Right lobe of liver (tissue), 6 donors: ENCODE data around the gene ZNF692. TPM values are rescaled to one million over a fixed set of nuclear protein-coding genes. Genes with fewer than 3 reads are reported as not detected.

Source experiments
- ATAC-seq, 4 donors: fragments of 200-7000 bp; cut with Tn5 transposase; one replicate each; pipeline ENCODE4 v1.9.1; 2020; ENCODE audit warnings: mild to moderate bottlenecking in 4 of 4, moderate library complexity in 4 of 4
- DNase-seq, 3 donors: peaks; one replicate each; pipeline ENCODE4 v3.0.0-alpha.2; 2020
- H3K27ac ChIP-seq, 3 donors: fragments of 200-600 bp; one replicate each; pipeline ENCODE4 v1.8.0; 2022
- H3K27me3 ChIP-seq, 2 donors: fragments of 200-600 bp; one replicate each; pipeline ENCODE4 v1.8.0; 2022
- H3K36me3 ChIP-seq, 4 donors: fragments of 200-600 bp; sonication (generic) in 1 of 4; one replicate each; pipeline versions ENCODE4 v1.5.1 to v1.8.0; 2017 to 2022; ENCODE audit warnings: control low read depth in 1 of 4
- H3K4me1 ChIP-seq, 4 donors: fragments of 200-600 bp; sonication (generic) in 1 of 4; one replicate each; pipeline versions ENCODE4 v1.5.1 to v1.8.0; 2017 to 2022; ENCODE audit warnings: control low read depth in 1 of 4
- H3K4me3 ChIP-seq, 3 donors: fragments of 200-600 bp; one replicate each; pipeline ENCODE4 v1.8.0; 2022
- H3K9me3 ChIP-seq, 4 donors: fragments of 200-600 bp; sonication (generic) in 1 of 4; one replicate each; pipeline versions ENCODE4 v1.5.1 to v1.8.0; 2017 to 2022; ENCODE audit warnings: control low read depth in 1 of 4
- CTCF ChIP-seq, 4 donors: fragments of 200-600 bp in 3 of 4; fragments of 450-650 bp in 1 of 4; IDR thresholded peaks; one replicate each; pipeline versions ENCODE4 v1.5.1 to v1.8.0; 2016 to 2022; ENCODE audit warnings: antibody characterized with exemption in 4 of 4, mild to moderate bottlenecking in 2 of 4
- POLR2A ChIP-seq: fragments of 450-650 bp; IDR thresholded peaks from one replicate; pipeline ENCODE4 v1.6.1; 2017; ENCODE audit warnings: antibody characterized with exemption, mild to moderate bottlenecking
- WGBS: methylation state at CpG from one replicate; pipeline ENCODE4 v1.1.6; 2018; ENCODE audit warnings: low coverage, low lambda C conversion rate; ENCODE audit not compliant: insufficient coverage; ENCODE audit errors: missing lambda C conversion rate; 5-methylcytosine and 5-hydroxymethylcytosine counted together
- intact Hi-C, 2 donors: fragments of 100-400 bp; cut with DNase I; formaldehyde crosslinking; loops; one replicate each; pipeline versions ENCODE4 v1.11.2 to v1.14.1; 2022
- total RNA-seq, 6 experiments: library from RNA; depleted of rRNA in 2 of 6; stranded (reverse); fragments of >200 nt in 2 of 6; fragmentation: NEBNext Ultra II Directional in 3 of 6; extraction: Animal tissue kit (Norgen Biotek cat#: 25700) in 3 of 6; gene quantifications; one replicate each; pipeline versions ENCODE4 v1.1.0 to v1.2.4, GENCODE V29; 2016 to 2023
- donor health status: DM: no; HTN: yes; CAD: no.
- donor health status: DM: no; HTN: no; CAD: no.
- donor health status: DM: no; HTN: no; CAD: no.
- donor health status: DM: no; HTN: yes; CAD: no.
- donor health status: DM: no; HTN: yes; CAD: no.

Gene ZNF692
- total RNA-seq, 6 experiments from 2014 or later: 12.2 to 18.3 (median 16.7) TPM

GRCh38 chr1:248881261-248881660 is 22.4 kb upstream of the ZNF692 start:
- H3K27ac ChIP-seq: no peak overlapping the region
- WGBS: 88% methylated on average over 1 of the region's 1 CpG
- ATAC-seq (no peak), DNase-seq (no peak)
- TF ChIP-seq POLR2A (no peak), CTCF (IDR thresholded peaks at IDR 0.05) (no peak)
- no peak overlapping the region for H3K4me3 ChIP-seq
- intact Hi-C loops: no loop called here
- H3K4me1 ChIP-seq: no peaks in the 10 kb centered on the region
- no peaks in the 10 kb centered on the region for H3K36me3 ChIP-seq
- no peaks in the 10 kb centered on the region for H3K27me3 ChIP-seq
- H3K9me3 ChIP-seq: no peaks in the 10 kb centered on the region

- Histone ChIP-seq H3K36me3 (no peaks in the 10 kb centered on the region), H3K27me3 (no peaks in the 10 kb centered on the region), H3K4me3 (peak overlapping the region; percentile 36 to 60 (median 55)), H3K4me1 (peaks cover 0 to 7% (median 0%) of the 10 kb centered on the region in 4 donors), H3K9me3 (no peaks in the 10 kb centered on the region), H3K27ac (peak overlapping the region; percentile 78 to 80 (median 80))
- peak in 1 of 3 donors; percentile 59 for DNase-seq
- no peak for TF ChIP-seq POLR2A
- no peak for TF ChIP-seq CTCF (IDR thresholded peaks at IDR 0.05)
- ATAC-seq: peak; percentile 55 to 75 (median 66)
- 9% methylated on average over 23 of the region's 23 CpGs for WGBS
- intact Hi-C loops: no loop called here
Measured at GRCh38 chr1:248873993-248874533, 15.2 kb upstream of the ZNF692 start.

GRCh38 chr1:248873409-248873992 is 14.6 kb upstream of the ZNF692 start:
- peak overlapping the region; percentile 78 to 80 (median 80) for H3K27ac ChIP-seq
- no peaks in the 10 kb centered on the region for H3K27me3 ChIP-seq
- peak; percentile 91 to 93 (median 91) for DNase-seq
- peak; percentile 50 for TF ChIP-seq POLR2A
- TF ChIP-seq CTCF (IDR thresholded peaks at IDR 0.05): no peak
- 2% methylated on average over 23 of the region's 41 CpGs for WGBS
- intact Hi-C loops: no loop called here
- H3K4me1 ChIP-seq: peaks cover 0 to 7% (median 0%) of the 10 kb centered on the region in 4 donors
- no peaks in the 10 kb centered on the region for H3K9me3 ChIP-seq
- no peaks in the 10 kb centered on the region for H3K36me3 ChIP-seq
- ATAC-seq: peak; percentile 91 to 94 (median 93)
- H3K4me3 ChIP-seq: peak overlapping the region; percentile 36 to 60 (median 55)

- H3K27me3 ChIP-seq: no peaks in the 10 kb centered on the region
- no peaks in the 10 kb centered on the region for H3K9me3 ChIP-seq
- peak overlapping the region; percentile 36 to 60 (median 55) for H3K4me3 ChIP-seq
- peak overlapping the region; percentile 78 to 80 (median 80) for H3K27ac ChIP-seq
- H3K36me3 ChIP-seq: no peaks in the 10 kb centered on the region
- intact Hi-C loops: no loop called here
- WGBS: 14% methylated on average over 24 of the region's 31 CpGs
- DNase-seq (peak in 2 of 3 donors; percentile 61 to 63), ATAC-seq (peak; percentile 57 to 73 (median 62))
- no peak for TF ChIP-seq CTCF (IDR thresholded peaks at IDR 0.05)
- peaks cover 0 to 7% (median 0%) of the 10 kb centered on the region in 4 donors for H3K4me1 ChIP-seq
Measured at GRCh38 chr1:248872752-248873408, 14.0 kb upstream of the ZNF692 start.
